Mesothelial cell of epicardium (in vitro differentiated cells): ENCODE results near the gene RPS4Y2. TPM values are rescaled to one million over a fixed set of nuclear protein-coding genes. Genes with fewer than 3 reads are reported as not detected.

Experiments
- DNase-seq, 2 experiments: peaks; one replicate each; pipeline ENCODE4 v3.0.0; 2021; ENCODE audit warnings: low spot score in 2 of 2; ENCODE audit not compliant: unreplicated experiment in 2 of 2
- H3K27ac Mint-ChIP-seq: 2 replicates; pipeline ENCODE4 v1.8.0; 2021; ENCODE audit warnings: mixed read lengths
- H3K27me3 Mint-ChIP-seq: 2 replicates; pipeline ENCODE4 v1.8.0; 2021; ENCODE audit warnings: low read depth, mixed read lengths
- H3K36me3 Mint-ChIP-seq: 2 replicates; pipeline ENCODE4 v1.8.0; 2021; ENCODE audit warnings: mixed read lengths
- H3K4me1 Mint-ChIP-seq: 2 replicates; pipeline ENCODE4 v1.8.0; 2021; ENCODE audit warnings: mixed read lengths
- H3K4me3 Mint-ChIP-seq: 2 replicates; pipeline ENCODE4 v1.8.0; 2021; ENCODE audit warnings: mild to moderate bottlenecking, moderate library complexity, mixed read lengths
- H3K9me3 Mint-ChIP-seq: 2 replicates; pipeline ENCODE4 v1.8.0; 2021; ENCODE audit warnings: mixed read lengths
- total RNA-seq: library from RNA; stranded (reverse); gene quantifications from 3 replicates; pipeline ENCODE4 v1.2.1, GENCODE V29; 2021
- TF ChIP-seq, protein P1 (sequence below): fragments of 200-600 bp; sonication (generic); IDR thresholded peaks from one replicate; pipeline ENCODE4 v1.5.0; 2021; ENCODE audit warnings: antibody characterized with exemption; ENCODE audit not compliant: unreplicated experiment

Gene RPS4Y2
- total RNA-seq, 1 donor from 2014 or later = not detected

DNA sequence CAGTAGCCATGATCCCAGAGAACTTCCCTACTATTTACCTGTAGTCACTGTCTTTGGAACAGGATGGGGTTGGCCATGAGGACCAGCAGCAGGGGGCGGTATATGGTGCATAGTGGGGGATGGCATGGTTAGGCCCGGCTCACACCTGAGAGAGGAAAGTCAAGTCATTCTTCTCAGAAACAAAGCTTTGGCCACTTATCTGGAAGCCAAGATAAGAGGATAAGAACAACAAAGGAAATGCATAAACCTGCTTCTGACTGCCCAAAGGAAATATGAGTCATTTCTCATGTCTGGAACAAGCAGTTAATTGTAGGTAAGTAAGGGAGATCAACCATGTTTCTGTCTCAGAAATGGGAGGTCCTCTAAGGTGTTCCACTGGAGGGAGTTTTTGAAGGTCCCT lies 10.8 kb upstream of the RPS4Y2 start:
- no peaks in the 10 kb centered on the region for H3K9me3 Mint-ChIP-seq
- no peak overlapping the region for H3K27ac Mint-ChIP-seq
- H3K4me3 Mint-ChIP-seq = no peak overlapping the region
- no peaks in the 10 kb centered on the region for H3K27me3 Mint-ChIP-seq
- no peaks in the 10 kb centered on the region for H3K36me3 Mint-ChIP-seq
- no peak for DNase-seq
- H3K4me1 Mint-ChIP-seq = no peaks in the 10 kb centered on the region
- TF ChIP-seq, protein P1, sequence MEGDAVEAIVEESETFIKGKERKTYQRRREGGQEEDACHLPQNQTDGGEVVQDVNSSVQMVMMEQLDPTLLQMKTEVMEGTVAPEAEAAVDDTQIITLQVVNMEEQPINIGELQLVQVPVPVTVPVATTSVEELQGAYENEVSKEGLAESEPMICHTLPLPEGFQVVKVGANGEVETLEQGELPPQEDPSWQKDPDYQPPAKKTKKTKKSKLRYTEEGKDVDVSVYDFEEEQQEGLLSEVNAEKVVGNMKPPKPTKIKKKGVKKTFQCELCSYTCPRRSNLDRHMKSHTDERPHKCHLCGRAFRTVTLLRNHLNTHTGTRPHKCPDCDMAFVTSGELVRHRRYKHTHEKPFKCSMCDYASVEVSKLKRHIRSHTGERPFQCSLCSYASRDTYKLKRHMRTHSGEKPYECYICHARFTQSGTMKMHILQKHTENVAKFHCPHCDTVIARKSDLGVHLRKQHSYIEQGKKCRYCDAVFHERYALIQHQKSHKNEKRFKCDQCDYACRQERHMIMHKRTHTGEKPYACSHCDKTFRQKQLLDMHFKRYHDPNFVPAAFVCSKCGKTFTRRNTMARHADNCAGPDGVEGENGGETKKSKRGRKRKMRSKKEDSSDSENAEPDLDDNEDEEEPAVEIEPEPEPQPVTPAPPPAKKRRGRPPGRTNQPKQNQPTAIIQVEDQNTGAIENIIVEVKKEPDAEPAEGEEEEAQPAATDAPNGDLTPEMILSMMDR = no peak

- Mint-ChIP-seq H3K4me3 (no peak overlapping the region), H3K27me3 (no peaks in the 10 kb centered on the region), H3K36me3 (no peaks in the 10 kb centered on the region), H3K27ac (no peak overlapping the region), H3K4me1 (no peaks in the 10 kb centered on the region), H3K9me3 (no peaks in the 10 kb centered on the region)
- DNase-seq = no peak
- TF ChIP-seq, protein P1 = no peak
These were observed 9.0 kb upstream of the RPS4Y2 start for GRCh38 chrY:20746919-20747318.

GRCh38 chrY:20763869-20764268 lies 8.0 kb downstream of the RPS4Y2 start:
- no peaks in the 10 kb centered on the region for H3K36me3 Mint-ChIP-seq
- no peaks in the 10 kb centered on the region for H3K27me3 Mint-ChIP-seq
- no peak for DNase-seq
- no peaks in the 10 kb centered on the region for H3K9me3 Mint-ChIP-seq
- H3K4me3 Mint-ChIP-seq = no peak overlapping the region
- TF ChIP-seq, protein P1 = no peak
- H3K27ac Mint-ChIP-seq = no peak overlapping the region
- H3K4me1 Mint-ChIP-seq = no peaks in the 10 kb centered on the region

DNA sequence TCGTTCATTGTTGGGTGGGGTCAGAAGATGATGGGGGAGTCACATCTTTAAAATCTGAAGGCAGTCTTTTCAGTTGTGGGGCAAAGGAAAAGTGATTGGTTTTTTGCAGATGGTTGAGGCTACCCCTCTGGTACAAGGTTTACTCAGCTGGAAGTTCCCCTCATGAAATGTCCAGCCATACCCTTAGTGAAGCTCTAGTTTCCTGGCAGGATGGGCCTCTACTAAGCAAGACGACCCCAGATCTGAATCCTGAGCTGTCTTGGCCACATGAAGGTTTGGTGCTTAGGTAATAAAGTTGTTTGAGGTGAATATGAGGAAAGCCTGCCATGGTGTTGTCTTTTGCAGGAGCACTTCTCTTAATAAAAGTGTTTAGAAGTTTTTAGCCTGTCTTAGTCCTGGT lies 9.2 kb downstream of the RPS4Y2 start:
- TF ChIP-seq, protein P1 = no peak
- Mint-ChIP-seq H3K27me3 (no peaks in the 10 kb centered on the region), H3K4me1 (no peaks in the 10 kb centered on the region), H3K36me3 (no peaks in the 10 kb centered on the region), H3K27ac (no peak overlapping the region), H3K4me3 (no peak overlapping the region), H3K9me3 (no peaks in the 10 kb centered on the region)
- no peak for DNase-seq

DNA sequence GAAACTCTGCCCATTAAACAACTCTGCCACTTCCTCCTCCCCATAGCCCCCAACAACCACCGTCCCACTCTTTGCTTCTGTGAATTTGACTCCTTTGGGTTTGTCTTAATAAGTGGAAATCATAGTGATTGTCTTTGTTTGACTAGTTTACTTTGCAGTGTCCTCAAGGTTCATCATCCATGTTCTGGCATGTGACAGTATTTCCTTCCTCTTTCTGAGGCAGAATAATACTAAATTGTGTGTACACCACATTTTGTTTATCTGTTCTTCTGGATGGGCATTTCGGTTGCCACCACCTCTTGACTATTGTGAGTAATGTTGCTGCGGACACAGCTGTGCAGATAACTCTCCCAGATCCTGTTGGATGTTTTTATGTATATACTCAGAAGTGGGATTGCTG lies 14.8 kb downstream of the RPS4Y2 start:
- DNase-seq = no peak
- H3K4me3 Mint-ChIP-seq = no peak overlapping the region
- no peak overlapping the region for H3K27ac Mint-ChIP-seq
- no peaks in the 10 kb centered on the region for H3K9me3 Mint-ChIP-seq
- TF ChIP-seq, protein P1 = no peak
- H3K36me3 Mint-ChIP-seq = no peaks in the 10 kb centered on the region
- no peaks in the 10 kb centered on the region for H3K4me1 Mint-ChIP-seq
- no peaks in the 10 kb centered on the region for H3K27me3 Mint-ChIP-seq

DNA sequence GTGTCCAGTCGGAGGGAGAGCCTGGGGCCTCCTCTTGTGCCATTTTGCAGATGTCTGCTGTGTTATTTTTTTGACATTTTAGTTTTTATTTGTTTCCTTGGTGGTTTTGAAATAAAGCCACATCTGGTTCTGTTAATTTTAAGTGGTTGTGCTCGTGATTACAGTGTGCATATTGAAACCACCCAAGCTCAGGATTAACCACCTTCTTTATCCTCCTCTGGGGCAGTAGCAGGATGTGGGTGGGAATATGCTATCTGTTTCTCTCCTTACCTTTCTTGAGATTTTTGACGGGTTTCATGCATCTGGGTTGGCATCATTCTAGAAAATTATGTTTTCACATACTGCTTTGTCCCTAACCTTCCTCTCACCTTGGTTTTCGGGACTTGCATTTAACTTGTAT lies 20.2 kb downstream of the RPS4Y2 start:
- Mint-ChIP-seq H3K4me1 (no peaks in the 10 kb centered on the region), H3K9me3 (no peaks in the 10 kb centered on the region)
- TF ChIP-seq, protein P1 = no peak

More for the DNA sequence above, 20.2 kb downstream of the RPS4Y2 start:
- no peaks in the 10 kb centered on the region for H3K27me3 Mint-ChIP-seq
- no peak overlapping the region for H3K27ac Mint-ChIP-seq
- DNase-seq = no peak
- no peaks in the 10 kb centered on the region for H3K36me3 Mint-ChIP-seq
- no peak overlapping the region for H3K4me3 Mint-ChIP-seq
